ENCODE measurements around the gene PDE4D.

DNA sequence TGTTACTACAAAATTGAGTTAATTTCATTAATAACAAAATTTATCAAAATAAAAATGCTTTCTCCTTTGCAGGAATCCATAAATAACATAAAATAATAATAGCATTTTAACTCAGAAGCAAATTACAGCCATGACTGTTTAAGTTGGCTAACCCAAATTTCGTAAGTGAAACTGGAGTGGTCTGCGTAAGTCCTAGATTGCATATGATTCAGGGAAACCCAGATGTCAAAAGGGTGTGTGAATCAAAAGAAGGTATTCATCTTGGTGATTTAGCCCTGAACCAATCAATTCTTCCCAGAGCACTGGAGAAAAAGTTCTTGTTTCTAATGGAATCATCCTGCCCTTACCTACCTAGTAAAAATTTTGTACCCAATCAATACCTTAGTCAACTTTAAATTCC, 763.1 kb downstream of the PDE4D start:
- TF ChIP-seq EZH2phosphoT487 (IDR thresholded peaks at IDR 0.05; ENCODE audit: borderline replicate concordance, low read depth, low read length) = no peak
- TF ChIP-seq CTCF (conservative IDR thresholded peaks at IDR 0.05; ENCODE audit: low read length) = no peak
